ENCODE results near the gene HYAL2. TPM values are rescaled to one million over a fixed set of nuclear protein-coding genes. Genes with fewer than 3 reads are reported as not detected.

Gene HYAL2
- total and polyA plus RNA-seq, 9 of the 15 experiments (the other 6 are each of a cell fraction or from before 2014, with no cell fraction given): 0.36 to 22.7 (median 11.4) TPM; not detected in 1

GRCh38 chr3:50299929-50300680 is 22.4 kb downstream of the HYAL2 start (continued):
- TF ChIP-seq ZNF324 (CRISPR knock-in tag; IDR thresholded peaks at IDR 0.05): 0 out of 2 replicates have a peak, but pooled peaks have one; percentile 13
- TF ChIP-seq PURB (CRISPR knock-in tag; IDR thresholded peaks at IDR 0.05; ENCODE audit: low read depth): no peak
- no peak; the same call in 1 of the 2 replicates for TF ChIP-seq POLR2A (conservative IDR thresholded peaks at IDR 0.05)
- TF ChIP-seq SAP30 (IDR thresholded peaks at IDR 0.05; ENCODE audit: borderline replicate concordance, insufficient read depth, low read depth, low read length, poor library complexity, severe bottlenecking): peak; percentile 54
- TF ChIP-seq ETV6 (IDR thresholded peaks at IDR 0.05; ENCODE audit: borderline replicate concordance in 1 of 2, low read depth in 2 of 2, low read length in 1 of 2): no peak
- TF ChIP-seq ETV6 (CRISPR knock-in tag; IDR thresholded peaks at IDR 0.05; ENCODE audit: borderline replicate concordance): 0 out of 2 replicates have a peak, but pooled peaks have one; percentile 29
- no peak for TF ChIP-seq MYC (IDR thresholded peaks at IDR 0.05; ENCODE audit: low read depth, low read length)
- no peak for TF ChIP-seq MYC (CRISPR knock-in tag; IDR thresholded peaks at IDR 0.05; ENCODE audit: borderline replicate concordance, low read depth)
- TF ChIP-seq MAFG (tag; conservative IDR thresholded peaks at IDR 0.05): peak; percentile 55; the same call in 1 of the 2 replicates
- 0 out of 2 replicates have a peak, but pooled peaks have one; percentile 33 for TF ChIP-seq TARDBP (IDR thresholded peaks at IDR 0.05)
- TF ChIP-seq ZFP30 (CRISPR knock-in tag; IDR thresholded peaks at IDR 0.05; ENCODE audit: borderline replicate concordance): no peak
- no peak for TF ChIP-seq ZNF253 (CRISPR knock-in tag; conservative IDR thresholded peaks at IDR 0.05)
- no peak for TF ChIP-seq RBM22 (IDR thresholded peaks at IDR 0.05; ENCODE audit: low read depth, low read length, poor library complexity, severe bottlenecking)
- TF ChIP-seq TBP (optimal IDR thresholded peaks at IDR 0.05; ENCODE audit: low read depth, low read length): no peak
- TF ChIP-seq ZC3H4 (CRISPR knock-in tag; IDR thresholded peaks at IDR 0.05; ENCODE audit: borderline replicate concordance): peak; percentile 72; the same call in 1 of the 2 replicates
- TF ChIP-seq USF1 (CRISPR knock-in tag; IDR thresholded peaks at IDR 0.05): peak; percentile 4; the same call in 1 of the 2 replicates
- peak; percentile 94 for TF ChIP-seq ZNF592 (IDR thresholded peaks at IDR 0.05)
- peak; percentile 60; the same call in 1 of the 2 replicates for TF ChIP-seq ARID2 (IDR thresholded peaks at IDR 0.05)
- no peak for TF ChIP-seq NR2C2 (CRISPR knock-in tag; IDR thresholded peaks at IDR 0.05)
- peak; percentile 45; the same call in 1 of the 2 replicates for TF ChIP-seq NR2C2 (tag; IDR thresholded peaks at IDR 0.05)
- TF ChIP-seq MAFK (IDR thresholded peaks at IDR 0.05; ENCODE audit: low read length): peak; percentile 9; the same call in 1 of the 2 replicates
- no peak for TF ChIP-seq POLR3G (IDR thresholded peaks at IDR 0.05; ENCODE audit: extremely low read depth, insufficient read length, insufficient replicate concordance)
- peak; percentile 53; the same call in 1 of the 2 replicates for TF ChIP-seq ZNF143 (CRISPR knock-in tag; IDR thresholded peaks at IDR 0.05)
